C4-2B (cell line): ENCODE results near the gene MED6.

Source experiments
- CTCF ChIP-seq: fragments of 450-650 bp; conservative IDR thresholded peaks from 2 replicates; pipeline ENCODE4 v1.5.1; 2017; ENCODE audit warnings: mild to moderate bottlenecking
- ZFX ChIP-seq: fragments of 450-650 bp; IDR thresholded peaks from 2 replicates; pipeline ENCODE4 v1.6.1; 2017

- no peak for TF ChIP-seq CTCF
- no peak for TF ChIP-seq ZFX
Measured at GRCh38 chr14:70649803-70650202, 49.3 kb upstream of the MED6 start.
